Measurements from ENCODE around the gene OTOGL.

- no peak for TF ChIP-seq REST (IDR thresholded peaks at IDR 0.05; ENCODE audit: insufficient read depth in 1 of 2, low read depth in 2 of 2, low read length in 2 of 2)
- TF ChIP-seq POLR2AphosphoS5 (IDR thresholded peaks at IDR 0.05; ENCODE audit: low read depth, low read length) = no peak
These were observed 30.7 kb downstream of the OTOGL start for GRCh38 chr12:80129895-80130530.
